PC-9 (cell line): ENCODE data around the gene EXD3.

Source experiments
- CTCF ChIP-seq: fragments of 200-600 bp; sonication (generic); conservative IDR thresholded peaks from 2 replicates; pipeline ENCODE4 v1.6.1; 2017; ENCODE audit warnings: mixed run types, antibody characterized with exemption, mild to moderate bottlenecking, moderate library complexity
- EZH2 ChIP-seq: fragments of 200-600 bp; sonication (generic); IDR thresholded peaks from 2 replicates; pipeline ENCODE4 v1.8.0; 2017; ENCODE audit warnings: antibody characterized with exemption, low read depth

- TF ChIP-seq CTCF, result no peak; the same call in 1 of the 2 replicates
- TF ChIP-seq EZH2, result no peak
Measured at GRCh38 chr9:137350696-137351584, 72.0 kb downstream of the EXD3 start.
